AG04449 (cell line): ENCODE measurements around the gene CHAT.

ENCODE experiments used
- CTCF ChIA-PET: fragments of 350-600 bp; formaldehyde crosslinking; extraction: SDS; loops from one replicate; lab custom pipeline; 2021; ENCODE audit warnings: antibody characterized with exemption; lab: Yijun Ruan, JAX
- POLR2A ChIA-PET: fragments of 400-600, 350-600 bp; formaldehyde crosslinking; extraction: SDS; loops from one replicate; lab custom pipeline; 2020; ENCODE audit warnings: antibody characterized with exemption, inconsistent platforms; lab: Yijun Ruan, JAX
- DNase-seq: peaks from one replicate; pipeline ENCODE4 v3.0.0-alpha.2; 2010; ENCODE audit warnings: low read depth, low spot score
- H3K4me3 ChIP-seq: 2 replicates; pipeline ENCODE4 v1.5.1; 2011; ENCODE audit warnings: low read depth, mild to moderate bottlenecking, control low read depth, low read length
- CTCF ChIP-seq: IDR thresholded peaks from one replicate; pipeline ENCODE4 v1.5.1; 2011; ENCODE audit warnings: mild to moderate bottlenecking, moderate library complexity, low read length, control low read depth, inconsistent platforms; ENCODE audit not compliant: insufficient read depth; ENCODE audit errors: missing control alignments

The CHAT gene

DNA sequence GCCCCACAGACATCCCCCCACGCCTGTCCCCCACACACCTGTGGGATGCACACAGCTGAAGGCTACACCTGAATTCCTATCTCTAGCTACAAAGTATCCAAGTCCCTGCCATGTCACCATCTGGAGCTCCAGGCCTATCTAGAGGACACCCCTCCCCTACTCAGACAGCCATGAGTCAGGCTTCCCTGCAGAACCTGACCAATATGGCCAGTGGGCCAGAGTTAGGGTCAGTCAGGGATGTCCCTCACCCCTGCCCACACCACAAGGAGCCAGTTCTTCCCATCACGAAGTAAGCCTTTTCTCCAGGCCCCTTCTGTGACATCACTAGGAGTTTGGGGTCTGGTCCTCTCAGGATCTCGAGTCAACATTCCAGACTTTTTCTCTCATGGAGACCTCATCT is 14.3 kb upstream of the CHAT start:
- ChIA-PET POLR2A (interaction anchor here (0.6 kb wide), 1 partner anchor 80 kb away, joined by 3 read pairs; no protein-coding TSS in a partner anchor), CTCF (interaction anchor here (0.9 to 1.2 kb wide), 3 partner anchors 9 to 624 kb away, joined by 3 to 4 read pairs (median 3); no protein-coding TSS in a partner anchor)
- no peak for TF ChIP-seq CTCF
- DNase-seq: no peak
- no peak overlapping the region for H3K4me3 ChIP-seq

- DNase-seq: no peak
- TF ChIP-seq CTCF: no peak
- ChIA-PET POLR2A (interaction anchor here (0.6 kb wide), 1 partner anchor 80 kb away, joined by 3 read pairs; no protein-coding TSS in a partner anchor), CTCF (interaction anchor here (0.9 to 1.2 kb wide), 3 partner anchors 9 to 624 kb away, joined by 3 to 4 read pairs (median 3); no protein-coding TSS in a partner anchor)
- H3K4me3 ChIP-seq: no peak overlapping the region
Observed at GRCh38 chr10:49600046-49600445, 13.8 kb upstream of the CHAT start.

GRCh38 chr10:49600781-49601400 is 12.9 kb upstream of the CHAT start:
- ChIA-PET CTCF (interaction anchor here (0.8 to 2.4 kb wide), 2 partner anchors 8 to 81 kb away, joined by 3 to 11 read pairs; no protein-coding TSS in a partner anchor), POLR2A (no interaction called here)
- no peak for TF ChIP-seq CTCF
- no peak for DNase-seq
- H3K4me3 ChIP-seq: no peak overlapping the region

DNA sequence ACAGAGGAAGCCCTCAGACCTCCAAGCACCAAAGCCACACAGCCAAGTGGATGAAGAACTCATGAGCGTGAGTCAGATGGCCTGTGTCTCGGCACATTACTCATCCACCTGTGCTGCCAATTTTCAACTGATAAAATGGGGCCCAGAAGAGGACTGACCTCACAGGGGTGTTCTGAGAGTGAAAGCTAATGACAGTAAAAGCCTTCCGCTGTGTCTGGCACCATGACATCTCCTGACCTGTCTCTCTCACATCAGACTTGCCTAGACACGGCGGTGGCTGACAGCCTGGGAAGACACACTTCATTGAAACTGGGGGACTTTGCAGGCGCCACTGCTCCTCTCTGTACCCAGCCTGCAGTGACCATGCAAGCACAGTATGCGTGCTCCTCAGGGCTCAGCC is 12.0 kb upstream of the CHAT start:
- no peak for TF ChIP-seq CTCF
- no peak overlapping the region for H3K4me3 ChIP-seq
- DNase-seq: no peak
- POLR2A ChIA-PET: no interaction called here
- CTCF ChIA-PET: interaction anchor here (2.4 kb wide), 1 partner anchor 9 kb away, joined by 11 read pairs; no protein-coding TSS in a partner anchor

- ChIA-PET CTCF (interaction anchor here (2.4 kb wide), 1 partner anchor 9 kb away, joined by 11 read pairs; no protein-coding TSS in a partner anchor), POLR2A (no interaction called here)
- TF ChIP-seq CTCF: no peak
- no peak overlapping the region for H3K4me3 ChIP-seq
- DNase-seq: no peak
Observed at GRCh38 chr10:49602380-49603023, 11.3 kb upstream of the CHAT start.
